ENCODE data around the gene TIPARP.
"Not testable (repeated sequence)": the region's sequence is repeated elsewhere in the genome, so short reads cannot be mapped to it uniquely, and the experiment has no call there.

The TIPARP gene

DNA sequence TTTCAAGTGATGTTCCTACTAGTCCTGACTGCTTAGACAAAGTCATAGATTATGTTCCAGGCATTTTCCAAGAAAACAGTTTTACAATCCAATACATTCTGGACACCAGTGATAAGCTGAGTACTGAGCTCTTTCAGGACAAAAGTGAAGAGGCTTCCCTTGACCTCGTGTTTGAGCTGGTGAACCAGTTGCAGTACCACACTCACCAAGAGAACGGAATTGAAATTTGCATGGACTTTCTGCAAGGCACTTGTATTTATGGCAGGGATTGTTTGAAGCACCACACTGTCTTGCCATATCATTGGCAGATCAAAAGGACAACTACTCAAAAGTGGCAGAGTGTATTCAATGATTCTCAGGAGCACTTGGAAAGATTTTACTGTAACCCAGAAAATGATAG is 3.8 kb downstream of the TIPARP start:
- no peak for DNase-seq

- DNase-seq = peak; percentile 76
These were observed 6.0 kb downstream of the TIPARP start for GRCh38 chr3:156680243-156680914.

- DNase-seq = peak; percentile 81
These were observed 6.6 kb downstream of the TIPARP start for GRCh38 chr3:156681002-156681401.

- DNase-seq = no peak
These were observed 8.1 kb downstream of the TIPARP start for GRCh38 chr3:156682501-156682900.

DNA sequence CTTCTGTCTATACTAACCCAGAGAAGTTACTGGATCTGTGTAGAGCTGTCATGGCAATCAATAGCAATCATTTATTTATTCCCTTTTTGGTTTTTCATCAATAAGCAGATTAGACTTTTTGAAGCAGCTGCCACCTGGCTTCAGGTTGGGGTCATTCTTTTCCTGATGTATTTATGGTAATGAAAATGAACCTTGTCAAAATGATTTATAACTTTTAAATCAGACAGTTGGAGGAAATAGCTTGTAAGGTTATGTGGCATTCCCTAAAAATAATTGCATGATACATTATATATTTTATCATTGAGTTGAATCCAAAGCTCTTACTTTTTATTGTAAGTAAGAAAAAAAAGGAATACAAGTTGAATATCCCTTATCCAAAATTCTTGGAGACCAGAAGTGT is 8.6 kb downstream of the TIPARP start:
- no peak for DNase-seq

GRCh38 chr3:156685198-156685597 is 10.8 kb downstream of the TIPARP start:
- peak; percentile 36 for DNase-seq

DNA sequence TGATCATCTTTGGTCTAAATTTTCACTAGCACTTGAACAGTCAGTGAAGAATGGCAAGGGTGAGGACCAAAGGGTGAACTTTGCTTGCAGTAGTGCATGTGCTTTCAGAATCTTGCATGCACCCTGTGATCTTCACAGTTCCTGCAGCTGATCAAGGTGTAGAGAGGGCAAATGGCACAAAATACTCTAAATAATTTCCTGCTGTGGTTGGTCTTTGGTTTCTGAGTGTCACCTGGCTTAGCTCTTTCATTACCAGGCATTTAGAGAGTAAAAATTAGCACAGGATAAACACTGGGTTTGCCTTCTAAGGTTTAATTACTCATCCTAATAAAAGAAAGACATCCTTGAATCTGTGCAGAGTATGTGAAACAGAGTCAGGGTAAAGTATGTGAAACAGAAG is 11.4 kb downstream of the TIPARP start:
- DNase-seq = no peak

DNA sequence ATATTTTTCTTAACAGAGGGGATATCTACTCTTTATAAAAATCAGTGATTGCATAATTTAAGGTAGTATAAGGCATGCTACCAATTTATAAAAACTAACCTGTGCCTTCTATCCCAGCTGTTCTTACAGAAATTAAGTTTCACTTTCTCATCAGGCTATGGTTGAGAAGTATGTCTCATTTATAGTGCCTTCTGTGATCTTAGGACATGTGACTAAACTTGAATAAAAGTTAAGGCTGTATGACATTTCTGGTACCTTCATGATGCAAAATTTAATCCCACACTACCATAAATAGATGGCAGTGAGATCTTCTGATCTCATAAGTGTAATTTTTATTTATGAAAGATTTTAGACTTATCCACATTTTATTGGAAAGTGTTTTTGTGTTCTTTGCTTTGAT is 12.6 kb downstream of the TIPARP start:
- no peak for DNase-seq

- DNase-seq = peak; percentile 41
These were observed 14.5 kb downstream of the TIPARP start for GRCh38 chr3:156688632-156689452.

DNA sequence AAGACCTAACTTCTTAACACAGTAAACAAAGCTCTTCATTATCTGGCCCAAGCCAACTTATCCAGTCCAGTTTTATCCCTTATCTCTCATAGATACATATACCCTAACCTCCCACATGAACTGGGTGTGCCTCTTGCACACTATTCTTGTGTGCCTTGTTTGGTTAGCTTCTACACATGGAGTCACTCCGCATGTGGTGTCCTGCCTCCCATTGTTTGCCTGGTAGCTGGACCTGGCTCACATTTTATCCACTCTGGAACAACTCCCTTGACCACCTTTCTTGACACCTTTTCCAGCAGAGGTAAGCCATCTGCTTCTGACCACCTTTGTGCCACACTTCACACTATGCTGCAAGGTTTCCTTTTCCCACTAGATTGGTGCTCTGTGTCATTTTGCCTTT is 15.2 kb downstream of the TIPARP start:
- no peak for DNase-seq

DNA sequence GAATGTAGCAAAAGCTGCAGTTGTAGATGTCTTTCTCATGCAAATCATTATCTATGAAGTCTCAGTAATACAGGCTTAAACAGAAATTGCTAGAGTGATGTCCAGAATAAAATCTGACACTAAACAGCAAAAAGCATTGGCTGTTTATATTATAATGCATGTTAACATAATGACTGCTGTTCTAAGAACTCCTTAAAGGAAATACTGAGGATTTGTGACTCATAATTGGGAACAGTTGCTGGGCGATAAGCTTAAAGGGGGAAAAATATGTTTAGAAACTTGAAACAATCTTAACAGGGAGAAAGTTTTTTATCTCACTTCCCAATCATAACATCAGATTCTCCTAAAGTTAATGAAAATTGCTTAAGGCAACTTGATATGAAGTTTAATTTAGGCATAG is 17.5 kb downstream of the TIPARP start:
- no peak for DNase-seq

- no peak for DNase-seq
These were observed 18.8 kb downstream of the TIPARP start for GRCh38 chr3:156693166-156693565.

DNA sequence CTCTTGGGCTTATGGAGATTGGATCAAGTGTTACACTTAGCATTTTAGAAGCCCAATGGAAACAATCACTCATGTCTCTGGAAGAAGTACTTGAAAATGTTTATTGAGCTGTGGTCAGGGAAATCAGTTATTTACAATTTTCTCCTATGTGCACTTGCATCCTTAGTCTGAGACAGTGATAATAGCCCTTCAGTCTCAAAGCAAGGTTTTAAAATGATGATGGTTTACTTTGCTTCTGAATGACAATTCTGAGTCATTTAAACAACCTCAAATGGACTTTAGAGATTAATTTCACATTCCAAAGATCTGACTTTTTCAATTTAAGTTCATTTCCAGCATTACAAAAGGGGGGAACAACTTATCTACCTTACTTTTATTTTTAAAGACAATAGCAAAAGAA is 20.1 kb downstream of the TIPARP start:
- peak; percentile 72 for DNase-seq

- DNase-seq = no peak
These were observed 28.0 kb downstream of the TIPARP start for GRCh38 chr3:156702367-156702766.

- DNase-seq = no peak
These were observed 30.1 kb downstream of the TIPARP start for GRCh38 chr3:156704370-156705036.

GRCh38 chr3:156705761-156706616 is 31.6 kb downstream of the TIPARP start:
- no peak for DNase-seq

GRCh38 chr3:156707588-156707987 is 33.2 kb downstream of the TIPARP start:
- no peak for DNase-seq

GRCh38 chr3:156710429-156710828 is 36.0 kb downstream of the TIPARP start:
- no peak for DNase-seq

- DNase-seq = no peak
These were observed 36.7 kb downstream of the TIPARP start for GRCh38 chr3:156711113-156711512.

DNA sequence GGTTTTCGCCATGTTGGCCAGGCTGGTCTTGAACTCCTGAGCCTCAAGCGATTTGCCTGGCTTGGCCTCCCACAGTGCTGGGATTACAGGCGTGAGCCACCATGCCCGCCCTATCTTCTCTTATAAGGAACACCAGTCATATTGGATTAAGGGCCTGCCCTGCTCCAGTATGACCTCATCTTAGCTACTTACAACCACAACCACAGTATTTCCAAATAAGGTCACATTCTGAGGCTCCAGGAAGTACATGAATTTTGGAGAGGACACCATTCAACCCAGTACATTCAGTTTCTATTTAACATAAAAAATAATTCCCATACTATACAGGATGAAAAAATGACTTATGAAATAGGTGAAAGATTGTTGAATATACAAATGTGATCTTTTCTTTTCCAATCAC is 37.6 kb downstream of the TIPARP start:
- not testable (repeated sequence) for DNase-seq

GRCh38 chr3:156716105-156716862 is 41.9 kb downstream of the TIPARP start:
- DNase-seq = no peak

DNA sequence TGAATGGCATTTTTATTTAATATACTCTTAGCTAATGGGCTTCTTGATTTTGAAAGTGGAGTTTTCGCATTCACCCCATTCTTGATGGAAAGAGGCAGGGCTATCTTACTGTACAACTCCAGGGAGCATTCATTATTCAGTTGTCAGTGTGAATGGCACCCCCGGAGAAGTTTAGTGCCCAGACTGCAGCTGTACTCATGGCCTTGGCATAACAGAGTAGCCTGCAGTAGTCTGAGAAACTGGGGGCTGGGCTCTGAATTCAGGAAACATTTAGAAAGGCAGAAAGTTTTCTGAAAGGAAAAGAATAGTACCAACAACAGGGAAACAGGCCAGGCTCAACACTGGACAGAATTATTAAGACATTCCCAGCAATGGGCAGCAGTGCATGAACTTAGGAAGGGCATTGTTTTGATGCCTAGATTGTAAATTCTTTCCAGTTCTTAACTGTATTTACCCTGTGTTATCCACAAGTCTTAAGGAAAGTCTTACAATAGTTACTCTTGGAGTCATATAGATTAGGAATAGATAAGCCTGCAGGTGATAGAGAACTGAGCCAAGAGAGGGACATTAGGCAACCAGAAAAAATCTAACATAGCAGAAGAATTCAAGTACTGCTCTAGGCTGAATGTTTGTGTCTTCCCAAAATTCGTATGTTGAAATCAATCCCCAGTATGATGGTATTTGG is 44.4 kb downstream of the TIPARP start:
- no peak for DNase-seq

Data from DMS79 (cell line).